OCI-LY7 (cell line): Measurements from ENCODE around the gene PADI3. TPM values are rescaled to one million over a fixed set of nuclear protein-coding genes. Genes with fewer than 3 reads are reported as not detected.

ENCODE experiments used
- BruUV-seq: library from RNA; stranded (reverse); fragments of 400-500 nt; replicated peaks from 2 replicates; lab custom pipeline; 2021; lab: Mats Ljungman, UMichigan
- CTCF ChIA-PET: fragments of 300-600 bp; sonication (Branson Sonifier 250); formaldehyde crosslinking; loops from one replicate; lab custom pipeline; 2022; ENCODE audit warnings: antibody characterized with exemption; ENCODE audit not compliant: unreplicated experiment; lab: Charles Lee
- POLR2A ChIA-PET: fragments of 300-600 bp; sonication (Branson Sonifier 250); formaldehyde crosslinking; loops from one replicate; lab custom pipeline; 2022; ENCODE audit warnings: antibody characterized with exemption; lab: Charles Lee
- DNase-seq: peaks from one replicate; pipeline ENCODE4 v3.0.0-alpha.2; 2015; ENCODE audit warnings: low spot score
- H2AFZ ChIP-seq: fragments of 200-600 bp; sonication (generic), shearing (Covaris generic); 2 replicates; pipeline ENCODE4 v1.6.1; 2014; ENCODE audit warnings: mild to moderate bottlenecking, antibody characterized with exemption, low read length, moderate library complexity
- H3K27ac ChIP-seq: fragments of 200-600 bp; sonication (generic); 2 replicates; pipeline ENCODE4 v1.5.1; 2014; ENCODE audit warnings: mixed run types, low read depth, mild to moderate bottlenecking, moderate library complexity, low read length, inconsistent platforms; ENCODE audit not compliant: poor library complexity, severe bottlenecking
- H3K36me3 ChIP-seq: fragments of 200-600 bp; sonication (generic); 2 replicates; pipeline ENCODE4 v1.6.1; 2014; ENCODE audit warnings: mild to moderate bottlenecking, antibody characterized with exemption, low read length, moderate library complexity, mixed read lengths; ENCODE audit not compliant: insufficient read depth
- H3K4me1 ChIP-seq: fragments of 200-600 bp; sonication (generic); 2 replicates; pipeline ENCODE4 v1.5.1; 2014; ENCODE audit warnings: mild to moderate bottlenecking, low read length; ENCODE audit not compliant: insufficient read depth, poor library complexity, severe bottlenecking
- H3K4me2 ChIP-seq: fragments of 200-600 bp; sonication (generic); 2 replicates; pipeline ENCODE4 v1.6.1; 2014; ENCODE audit warnings: mild to moderate bottlenecking, low read length
- H3K4me3 ChIP-seq: fragments of 200-600 bp; sonication (generic); 2 replicates; pipeline ENCODE4 v1.5.1; 2014; ENCODE audit warnings: mild to moderate bottlenecking, low read depth, low read length; ENCODE audit not compliant: poor library complexity, severe bottlenecking
- H3K79me2 ChIP-seq: fragments of 200-600 bp; sonication (generic); 2 replicates; pipeline ENCODE4 v1.6.1; 2016; ENCODE audit warnings: low read depth, mild to moderate bottlenecking, low read length, moderate library complexity, mixed read lengths; ENCODE audit not compliant: insufficient read depth
- H3K9me2 ChIP-seq: fragments of 200-600 bp; sonication (generic); 2 replicates; pipeline ENCODE4 v1.6.1; 2016; ENCODE audit warnings: mild to moderate bottlenecking, low read length, mixed read lengths; ENCODE audit not compliant: insufficient read depth
- H3K9me3 ChIP-seq: fragments of 200-600 bp; sonication (generic); 2 replicates; pipeline ENCODE4 v1.6.1; 2014; ENCODE audit warnings: mild to moderate bottlenecking, mixed run types, low read length, mixed read lengths
- H4K20me1 ChIP-seq: fragments of 200-600 bp; sonication (generic); 2 replicates; pipeline ENCODE4 v1.6.1; 2014; ENCODE audit warnings: mild to moderate bottlenecking, antibody characterized with exemption, low read length, moderate library complexity, mixed read lengths; ENCODE audit not compliant: insufficient read depth
- EZH2phosphoT487 ChIP-seq: fragments of 200-600 bp; sonication (generic); IDR thresholded peaks from 2 replicates; pipeline ENCODE4 v1.6.1; 2018; ENCODE audit warnings: low read depth, borderline replicate concordance, mild to moderate bottlenecking, mixed run types, antibody characterized with exemption, low read length, moderate library complexity, mixed read lengths
- intact Hi-C: fragments of 100-400 bp; cut with micrococcal nuclease; formaldehyde crosslinking; loops from one replicate; pipeline ENCODE4 v1.10.0; 2022; ENCODE audit not compliant: unreplicated experiment
- total RNA-seq, 2 experiments: library from RNA; depleted of rRNA in 1 of 2; stranded (reverse); fragments of >200 nt in 1 of 2; shearing (Covaris generic) in 1 of 2; gene quantifications; 2 replicates each; pipeline ENCODE4 v1.2.3, GENCODE V29; 2014 to 2022
- TF ChIP-seq, protein P1 (sequence below): fragments of 200-600 bp; sonication (generic); conservative IDR thresholded peaks from 2 replicates; pipeline ENCODE4 v1.5.1; 2014; ENCODE audit warnings: mild to moderate bottlenecking, antibody characterized with exemption, low read length, moderate library complexity, mixed read lengths

PADI3 gene
- total RNA-seq, 2 experiments from 2014 or later = not detected

DNA sequence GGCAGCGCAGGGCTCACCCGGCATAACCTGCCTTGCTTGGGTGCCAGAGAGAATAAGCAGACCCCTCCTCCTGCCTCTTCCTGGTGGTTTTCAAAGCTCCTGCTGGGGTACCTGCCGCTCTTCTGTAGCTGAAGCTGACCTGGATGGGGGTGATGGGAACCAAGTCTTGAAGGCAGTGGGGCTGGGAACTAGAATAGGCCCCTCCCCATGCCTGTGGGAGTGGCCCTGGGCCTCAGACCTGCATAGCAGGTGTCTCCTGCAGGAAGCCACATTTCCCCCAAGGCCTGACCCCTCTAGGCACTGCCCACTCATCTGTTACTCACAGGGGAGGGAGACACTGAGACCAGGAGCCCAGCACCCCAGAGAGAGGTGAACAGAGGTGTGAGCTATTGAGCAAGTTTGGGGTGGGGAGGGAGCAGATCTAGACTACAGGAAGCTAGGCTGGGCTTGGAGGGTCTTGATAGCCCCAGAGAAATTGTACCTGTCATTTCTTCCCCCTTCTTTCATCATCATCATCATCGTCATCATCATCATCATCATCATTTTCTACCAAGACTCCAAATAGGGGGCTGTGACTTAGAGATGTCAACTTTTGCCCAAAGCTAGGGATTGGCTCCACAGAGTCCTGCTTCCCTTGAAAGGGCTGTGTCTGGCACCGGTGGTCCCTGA, 33.9 kb upstream of the PADI3 start:
- TF ChIP-seq, protein P1, sequence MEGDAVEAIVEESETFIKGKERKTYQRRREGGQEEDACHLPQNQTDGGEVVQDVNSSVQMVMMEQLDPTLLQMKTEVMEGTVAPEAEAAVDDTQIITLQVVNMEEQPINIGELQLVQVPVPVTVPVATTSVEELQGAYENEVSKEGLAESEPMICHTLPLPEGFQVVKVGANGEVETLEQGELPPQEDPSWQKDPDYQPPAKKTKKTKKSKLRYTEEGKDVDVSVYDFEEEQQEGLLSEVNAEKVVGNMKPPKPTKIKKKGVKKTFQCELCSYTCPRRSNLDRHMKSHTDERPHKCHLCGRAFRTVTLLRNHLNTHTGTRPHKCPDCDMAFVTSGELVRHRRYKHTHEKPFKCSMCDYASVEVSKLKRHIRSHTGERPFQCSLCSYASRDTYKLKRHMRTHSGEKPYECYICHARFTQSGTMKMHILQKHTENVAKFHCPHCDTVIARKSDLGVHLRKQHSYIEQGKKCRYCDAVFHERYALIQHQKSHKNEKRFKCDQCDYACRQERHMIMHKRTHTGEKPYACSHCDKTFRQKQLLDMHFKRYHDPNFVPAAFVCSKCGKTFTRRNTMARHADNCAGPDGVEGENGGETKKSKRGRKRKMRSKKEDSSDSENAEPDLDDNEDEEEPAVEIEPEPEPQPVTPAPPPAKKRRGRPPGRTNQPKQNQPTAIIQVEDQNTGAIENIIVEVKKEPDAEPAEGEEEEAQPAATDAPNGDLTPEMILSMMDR = no peak
- no peak for TF ChIP-seq EZH2phosphoT487
- POLR2A ChIA-PET = no interaction called here
- DNase-seq = no peak
- no TSS peak for BruUV-seq
- no peak overlapping the region for H2AFZ ChIP-seq
- no peaks in the 10 kb centered on the region for H3K36me3 ChIP-seq
- H3K4me2 ChIP-seq = no peak overlapping the region
- no peaks in the 10 kb centered on the region for H3K79me2 ChIP-seq
- no peaks in the 10 kb centered on the region for H3K4me1 ChIP-seq
- intact Hi-C loops = no loop called here
- no peak overlapping the region for H3K4me3 ChIP-seq
- no peaks in the 10 kb centered on the region for H3K9me2 ChIP-seq
- CTCF ChIA-PET = no interaction called here
- H3K27ac ChIP-seq = no peak overlapping the region
- H4K20me1 ChIP-seq = no peaks in the 10 kb centered on the region
- H3K9me3 ChIP-seq = no peaks in the 10 kb centered on the region

DNA sequence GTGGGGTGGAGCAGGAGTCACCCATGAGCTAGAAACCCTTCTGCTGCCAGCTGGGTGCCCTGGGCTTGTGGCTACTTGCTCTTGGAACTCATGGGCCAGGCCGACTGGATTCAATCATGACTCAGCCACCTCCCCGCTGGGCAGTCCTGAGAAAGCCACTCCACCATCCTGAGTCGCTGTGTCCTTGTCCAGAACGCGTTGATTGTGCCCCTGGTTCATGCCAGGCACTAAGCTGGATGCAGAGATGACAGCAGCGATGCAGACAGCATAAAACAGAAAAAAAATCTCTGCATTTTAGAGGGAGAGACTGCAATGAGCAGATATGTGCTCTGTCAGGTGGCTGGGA, 33.4 kb upstream of the PADI3 start:
- no peaks in the 10 kb centered on the region for H3K4me1 ChIP-seq
- no peak overlapping the region for H3K27ac ChIP-seq
- H3K4me3 ChIP-seq = no peak overlapping the region
- H3K79me2 ChIP-seq = no peaks in the 10 kb centered on the region
- no peak overlapping the region for H2AFZ ChIP-seq
- no peaks in the 10 kb centered on the region for H3K9me3 ChIP-seq
- H4K20me1 ChIP-seq = no peaks in the 10 kb centered on the region
- H3K4me2 ChIP-seq = no peak overlapping the region
- H3K9me2 ChIP-seq = no peaks in the 10 kb centered on the region
- no peaks in the 10 kb centered on the region for H3K36me3 ChIP-seq
- DNase-seq = no peak
- ChIA-PET CTCF (no interaction called here), POLR2A (no interaction called here)
- TF ChIP-seq, protein P1 = no peak
- TF ChIP-seq EZH2phosphoT487 = no peak
- intact Hi-C loops = no loop called here
- BruUV-seq = no TSS peak

DNA sequence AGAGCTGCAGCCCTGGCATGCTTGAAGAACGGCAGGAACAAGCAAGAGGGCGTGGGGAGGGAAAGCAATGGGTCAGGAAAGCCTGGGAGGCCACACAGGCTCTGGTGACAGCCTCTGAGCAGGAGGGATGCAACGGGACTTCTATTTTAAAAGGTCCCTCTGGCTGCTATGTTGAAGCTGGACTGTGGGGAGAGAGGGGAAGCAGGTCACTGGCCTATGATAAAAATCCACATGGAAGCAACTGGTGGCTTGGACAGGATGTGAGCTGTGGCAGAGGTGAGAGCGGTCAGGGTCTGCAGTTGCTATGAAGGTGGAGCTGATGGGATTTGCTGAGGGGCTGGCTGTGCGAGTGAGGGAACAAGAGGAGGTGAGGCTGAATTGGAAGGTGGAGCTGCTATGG, 32.8 kb upstream of the PADI3 start:
- CTCF ChIA-PET = no interaction called here
- Histone ChIP-seq H3K4me1 (no peaks in the 10 kb centered on the region), H3K9me2 (no peaks in the 10 kb centered on the region), H3K9me3 (no peaks in the 10 kb centered on the region), H3K4me2 (no peak overlapping the region), H4K20me1 (no peaks in the 10 kb centered on the region), H3K36me3 (no peaks in the 10 kb centered on the region), H3K27ac (no peak overlapping the region), H3K4me3 (no peak overlapping the region), H3K79me2 (no peaks in the 10 kb centered on the region), H2AFZ (no peak overlapping the region)
- POLR2A ChIA-PET = interaction anchor here (0.6 kb wide), 1 partner anchor 11 kb away, joined by 4 read pairs; no protein-coding TSS in a partner anchor
- DNase-seq = no peak
- intact Hi-C loops = no loop called here
- TF ChIP-seq, protein P1 = no peak
- TF ChIP-seq EZH2phosphoT487 = no peak
- BruUV-seq = no TSS peak
